DOHH2 (cell line): ENCODE measurements around the gene C16orf96.

Experiments
- EZH2phosphoT487 ChIP-seq: fragments of 200-600 bp; sonication (generic); IDR thresholded peaks from 2 replicates; pipeline ENCODE4 v1.6.1; 2017; ENCODE audit warnings: borderline replicate concordance, mild to moderate bottlenecking, antibody characterized with exemption, low read length, moderate library complexity, mixed read lengths
- TF ChIP-seq, protein P1 (sequence below): fragments of 200-600 bp; sonication (generic); IDR thresholded peaks from one replicate; pipeline ENCODE4 v1.5.1; 2014; ENCODE audit warnings: antibody characterized with exemption, mild to moderate bottlenecking, low read depth, low read length; ENCODE audit not compliant: poor library complexity, severe bottlenecking

DNA sequence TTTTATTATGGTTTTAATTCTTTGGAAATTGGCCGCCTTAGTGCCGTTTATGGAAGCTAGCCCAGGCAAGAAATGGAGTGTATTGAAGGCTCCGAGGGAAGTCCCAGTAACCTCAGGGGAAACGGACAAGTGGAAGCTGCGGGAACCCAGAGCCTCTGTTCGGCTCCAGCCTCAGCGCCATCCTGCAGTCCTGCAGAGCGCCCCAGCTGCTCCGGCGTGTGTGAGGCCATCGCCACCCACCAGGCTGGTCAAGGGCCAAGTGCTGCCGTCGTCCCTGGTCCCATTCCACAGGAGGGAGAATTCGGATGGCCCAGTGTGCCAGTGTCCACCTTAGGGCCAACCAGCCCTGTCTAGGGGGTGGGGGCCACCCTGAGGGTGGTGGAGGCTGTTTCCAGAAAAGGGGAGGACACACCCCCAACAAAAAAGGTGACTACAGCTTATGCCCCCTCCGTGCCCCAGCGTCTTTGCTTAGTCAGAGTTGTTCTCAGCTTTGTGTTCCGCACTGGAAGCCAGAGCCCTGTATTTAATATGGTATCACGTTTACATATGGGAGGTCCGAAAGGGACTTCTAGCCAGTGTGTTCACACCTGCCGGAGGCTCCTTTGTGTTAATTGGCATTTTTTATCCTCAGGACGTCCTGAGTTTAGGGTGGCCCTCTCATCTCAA, 81.5 kb downstream of the C16orf96 start:
- TF ChIP-seq, protein P1, sequence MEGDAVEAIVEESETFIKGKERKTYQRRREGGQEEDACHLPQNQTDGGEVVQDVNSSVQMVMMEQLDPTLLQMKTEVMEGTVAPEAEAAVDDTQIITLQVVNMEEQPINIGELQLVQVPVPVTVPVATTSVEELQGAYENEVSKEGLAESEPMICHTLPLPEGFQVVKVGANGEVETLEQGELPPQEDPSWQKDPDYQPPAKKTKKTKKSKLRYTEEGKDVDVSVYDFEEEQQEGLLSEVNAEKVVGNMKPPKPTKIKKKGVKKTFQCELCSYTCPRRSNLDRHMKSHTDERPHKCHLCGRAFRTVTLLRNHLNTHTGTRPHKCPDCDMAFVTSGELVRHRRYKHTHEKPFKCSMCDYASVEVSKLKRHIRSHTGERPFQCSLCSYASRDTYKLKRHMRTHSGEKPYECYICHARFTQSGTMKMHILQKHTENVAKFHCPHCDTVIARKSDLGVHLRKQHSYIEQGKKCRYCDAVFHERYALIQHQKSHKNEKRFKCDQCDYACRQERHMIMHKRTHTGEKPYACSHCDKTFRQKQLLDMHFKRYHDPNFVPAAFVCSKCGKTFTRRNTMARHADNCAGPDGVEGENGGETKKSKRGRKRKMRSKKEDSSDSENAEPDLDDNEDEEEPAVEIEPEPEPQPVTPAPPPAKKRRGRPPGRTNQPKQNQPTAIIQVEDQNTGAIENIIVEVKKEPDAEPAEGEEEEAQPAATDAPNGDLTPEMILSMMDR: no peak
- no peak for TF ChIP-seq EZH2phosphoT487
